ENCODE data around the gene MAPKAP1.

MAPKAP1 gene

DNA sequence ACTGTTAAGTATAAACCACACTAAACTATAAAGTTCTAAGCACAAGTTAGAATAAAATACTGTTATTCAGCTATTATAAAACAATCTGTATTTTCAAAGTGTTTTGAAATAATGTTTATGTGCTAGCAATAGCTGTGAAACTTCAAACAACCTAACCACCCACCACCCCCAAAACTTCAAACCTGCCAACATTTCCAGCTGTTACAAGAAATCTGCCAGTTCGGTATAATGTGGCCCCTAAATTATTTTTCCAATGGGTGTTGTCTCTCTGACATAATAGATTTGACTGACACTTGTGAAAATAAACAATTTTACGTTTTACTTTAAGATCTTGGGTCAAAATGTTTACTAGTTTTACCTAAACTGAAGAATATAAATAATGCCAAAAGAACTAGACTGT is 24.7 kb downstream of the MAPKAP1 start:
- no peaks in the 10 kb centered on the region for H3K4me1 ChIP-seq
- no peaks in the 10 kb centered on the region for H3K36me3 ChIP-seq (ENCODE audit: control insufficient read depth, insufficient read depth, low read length)
- H3K4me3 ChIP-seq (ENCODE audit: low read depth, low read length), result no peak overlapping the region
- no peak overlapping the region for H2AFZ ChIP-seq
- H3K4me2 ChIP-seq (ENCODE audit: low read length), result no peak overlapping the region
- TF ChIP-seq, protein P1, sequence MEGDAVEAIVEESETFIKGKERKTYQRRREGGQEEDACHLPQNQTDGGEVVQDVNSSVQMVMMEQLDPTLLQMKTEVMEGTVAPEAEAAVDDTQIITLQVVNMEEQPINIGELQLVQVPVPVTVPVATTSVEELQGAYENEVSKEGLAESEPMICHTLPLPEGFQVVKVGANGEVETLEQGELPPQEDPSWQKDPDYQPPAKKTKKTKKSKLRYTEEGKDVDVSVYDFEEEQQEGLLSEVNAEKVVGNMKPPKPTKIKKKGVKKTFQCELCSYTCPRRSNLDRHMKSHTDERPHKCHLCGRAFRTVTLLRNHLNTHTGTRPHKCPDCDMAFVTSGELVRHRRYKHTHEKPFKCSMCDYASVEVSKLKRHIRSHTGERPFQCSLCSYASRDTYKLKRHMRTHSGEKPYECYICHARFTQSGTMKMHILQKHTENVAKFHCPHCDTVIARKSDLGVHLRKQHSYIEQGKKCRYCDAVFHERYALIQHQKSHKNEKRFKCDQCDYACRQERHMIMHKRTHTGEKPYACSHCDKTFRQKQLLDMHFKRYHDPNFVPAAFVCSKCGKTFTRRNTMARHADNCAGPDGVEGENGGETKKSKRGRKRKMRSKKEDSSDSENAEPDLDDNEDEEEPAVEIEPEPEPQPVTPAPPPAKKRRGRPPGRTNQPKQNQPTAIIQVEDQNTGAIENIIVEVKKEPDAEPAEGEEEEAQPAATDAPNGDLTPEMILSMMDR (IDR thresholded peaks at IDR 0.05), result no peak
- no peak overlapping the region for H3K9ac ChIP-seq
- no peak overlapping the region for H3K27ac ChIP-seq
- peaks cover 15% of the 10 kb centered on the region for H3K79me2 ChIP-seq
- no peaks in the 10 kb centered on the region for H3K27me3 ChIP-seq (ENCODE audit: control insufficient read depth, insufficient read depth, low read length)
- no peaks in the 10 kb centered on the region for H3K9me3 ChIP-seq (ENCODE audit: control insufficient read depth, low read length)

DNA sequence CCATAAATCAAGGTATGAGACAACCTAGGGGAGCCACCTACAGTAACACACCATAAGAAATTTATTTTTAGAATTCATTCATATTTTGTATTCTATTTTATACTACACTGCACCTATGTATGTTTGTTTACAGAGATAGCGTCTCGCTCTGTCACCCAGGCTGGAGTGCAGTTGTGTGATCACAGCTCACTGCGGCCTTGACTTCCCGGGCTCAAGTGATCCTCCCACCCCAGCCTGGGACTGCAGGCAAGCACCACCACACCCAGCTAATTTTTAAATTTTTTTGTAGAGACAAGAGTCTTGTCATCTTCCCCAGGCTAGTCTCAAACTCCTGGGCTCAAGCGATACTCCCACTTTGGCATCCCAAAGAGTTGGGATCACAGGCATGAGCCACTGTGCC is 25.4 kb downstream of the MAPKAP1 start:
- TF ChIP-seq, protein P1 (IDR thresholded peaks at IDR 0.05), result no peak
- Histone ChIP-seq H3K27me3 (ENCODE audit: control insufficient read depth, insufficient read depth, low read length) (no peaks in the 10 kb centered on the region), H3K79me2 (peaks cover 10% of the 10 kb centered on the region), H3K4me1 (no peaks in the 10 kb centered on the region), H2AFZ (no peak overlapping the region), H3K27ac (no peak overlapping the region), H3K36me3 (ENCODE audit: control insufficient read depth, insufficient read depth, low read length) (no peaks in the 10 kb centered on the region), H3K9me3 (ENCODE audit: control insufficient read depth, low read length) (no peaks in the 10 kb centered on the region), H3K4me2 (ENCODE audit: low read length) (no peak overlapping the region), H3K4me3 (ENCODE audit: low read depth, low read length) (no peak overlapping the region), H3K9ac (no peak overlapping the region)

DNA sequence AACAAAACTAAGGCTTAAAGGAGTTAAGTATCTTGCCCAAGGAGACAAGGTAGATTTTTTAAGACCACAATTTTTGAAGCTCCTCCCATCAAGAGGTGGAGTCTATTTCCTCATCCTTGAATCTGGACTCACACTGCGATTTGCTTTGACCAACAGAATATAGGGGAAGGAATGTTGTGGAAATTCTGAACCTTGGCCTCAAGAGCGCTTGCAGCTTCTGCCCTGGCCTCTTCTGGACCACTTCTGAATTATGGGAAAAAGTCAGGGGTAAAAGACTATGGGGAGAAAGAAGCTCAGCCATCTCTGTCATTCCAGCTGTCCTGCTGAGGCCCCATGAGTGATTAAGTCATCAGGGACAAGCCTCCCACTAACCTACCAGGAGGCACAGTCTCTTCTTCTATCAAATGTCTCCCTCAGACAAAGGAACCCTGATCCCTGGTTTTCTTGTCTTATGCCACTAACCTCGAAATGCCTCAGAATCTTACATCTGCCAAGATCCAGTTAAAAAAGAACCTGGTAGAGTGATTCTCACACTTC is 25.9 kb downstream of the MAPKAP1 start:
- TF ChIP-seq, protein P1 (IDR thresholded peaks at IDR 0.05), result no peak
- H2AFZ ChIP-seq, result no peak overlapping the region
- H3K4me3 ChIP-seq (ENCODE audit: low read depth, low read length), result no peak overlapping the region
- no peaks in the 10 kb centered on the region for H3K9me3 ChIP-seq (ENCODE audit: control insufficient read depth, low read length)
- H3K9ac ChIP-seq, result no peak overlapping the region
- H3K36me3 ChIP-seq (ENCODE audit: control insufficient read depth, insufficient read depth, low read length), result no peaks in the 10 kb centered on the region
- no peak overlapping the region for H3K4me2 ChIP-seq (ENCODE audit: low read length)
- H3K79me2 ChIP-seq, result peaks cover 7% of the 10 kb centered on the region
- H3K4me1 ChIP-seq, result no peaks in the 10 kb centered on the region
- no peaks in the 10 kb centered on the region for H3K27me3 ChIP-seq (ENCODE audit: control insufficient read depth, insufficient read depth, low read length)
- no peak overlapping the region for H3K27ac ChIP-seq

DNA sequence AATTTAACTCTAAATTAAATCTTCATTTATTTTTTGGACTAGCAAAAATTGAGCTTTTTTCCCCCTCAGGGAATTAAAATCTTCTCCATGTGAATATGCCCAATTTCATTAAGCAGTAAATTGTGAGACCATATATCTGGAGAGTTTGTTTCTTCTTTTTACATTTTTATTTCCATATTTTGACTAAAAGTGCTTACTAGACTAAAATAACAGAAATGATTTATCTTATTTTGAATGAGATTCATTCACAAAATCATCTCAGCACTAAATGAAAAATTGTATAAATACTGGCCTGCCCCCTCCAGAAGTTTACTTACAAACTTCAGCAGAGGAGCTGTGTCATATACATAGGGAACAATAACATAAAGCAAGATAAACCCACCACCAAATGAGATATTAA is 26.6 kb downstream of the MAPKAP1 start:
- no peak overlapping the region for H3K9ac ChIP-seq
- H3K4me3 ChIP-seq (ENCODE audit: low read depth, low read length), result no peak overlapping the region
- peaks cover 2% of the 10 kb centered on the region for H3K4me1 ChIP-seq
- H3K9me3 ChIP-seq (ENCODE audit: control insufficient read depth, low read length), result no peaks in the 10 kb centered on the region
- no peak overlapping the region for H3K27ac ChIP-seq
- no peaks in the 10 kb centered on the region for H3K27me3 ChIP-seq (ENCODE audit: control insufficient read depth, insufficient read depth, low read length)
- no peak overlapping the region for H2AFZ ChIP-seq
- TF ChIP-seq, protein P1 (IDR thresholded peaks at IDR 0.05), result no peak
- H3K79me2 ChIP-seq, result peaks cover 7% of the 10 kb centered on the region
- no peaks in the 10 kb centered on the region for H3K36me3 ChIP-seq (ENCODE audit: control insufficient read depth, insufficient read depth, low read length)
- H3K4me2 ChIP-seq (ENCODE audit: low read length), result no peak overlapping the region

DNA sequence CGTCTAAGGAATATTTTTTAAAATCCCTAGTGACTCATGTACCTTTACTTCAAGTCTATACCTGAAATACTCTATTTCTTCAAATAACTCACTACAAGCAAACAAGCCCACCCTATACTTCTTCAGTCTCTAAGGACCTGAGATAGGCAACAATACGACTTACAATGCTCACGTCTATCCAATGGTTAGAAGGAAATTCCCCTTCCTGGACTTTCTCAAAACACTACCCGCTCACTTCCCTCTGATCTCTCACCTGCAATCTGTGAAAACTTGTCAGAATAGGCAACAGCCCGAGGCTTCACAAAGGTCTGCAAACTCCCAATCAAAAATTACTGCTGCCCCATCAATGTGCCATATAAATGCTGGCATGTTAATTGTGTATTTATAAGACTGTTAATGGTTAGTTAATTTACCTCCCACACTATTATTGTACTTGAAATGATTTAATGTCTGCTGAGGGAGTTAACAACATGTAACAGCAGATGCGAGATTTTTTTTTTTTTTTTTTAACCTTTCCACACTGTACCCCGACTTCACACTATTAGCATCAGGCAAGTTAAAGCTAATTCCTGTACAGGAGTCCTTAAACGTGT is 27.3 kb downstream of the MAPKAP1 start:
- H3K79me2 ChIP-seq, result peaks cover 7% of the 10 kb centered on the region
- no peak overlapping the region for H3K9ac ChIP-seq
- H3K4me3 ChIP-seq (ENCODE audit: low read depth, low read length), result no peak overlapping the region
- no peak overlapping the region for H2AFZ ChIP-seq
- TF ChIP-seq, protein P1 (IDR thresholded peaks at IDR 0.05), result no peak
- H3K9me3 ChIP-seq (ENCODE audit: control insufficient read depth, low read length), result no peaks in the 10 kb centered on the region
- no peak overlapping the region for H3K4me2 ChIP-seq (ENCODE audit: low read length)
- H3K27ac ChIP-seq, result no peak overlapping the region
- no peaks in the 10 kb centered on the region for H3K36me3 ChIP-seq (ENCODE audit: control insufficient read depth, insufficient read depth, low read length)
- no peaks in the 10 kb centered on the region for H3K27me3 ChIP-seq (ENCODE audit: control insufficient read depth, insufficient read depth, low read length)
- H3K4me1 ChIP-seq, result peaks cover 2% of the 10 kb centered on the region

Measured in parathyroid adenoma (tissue), 2 donors.